T-helper 1 cell (primary cell): ENCODE data around the gene TAX1BP3.

Source experiments
- DNase-seq, 5 donors: peaks; one replicate each; pipeline ENCODE4 v3.0.0-alpha.2; 2012 to 2020

Gene TAX1BP3

DNA sequence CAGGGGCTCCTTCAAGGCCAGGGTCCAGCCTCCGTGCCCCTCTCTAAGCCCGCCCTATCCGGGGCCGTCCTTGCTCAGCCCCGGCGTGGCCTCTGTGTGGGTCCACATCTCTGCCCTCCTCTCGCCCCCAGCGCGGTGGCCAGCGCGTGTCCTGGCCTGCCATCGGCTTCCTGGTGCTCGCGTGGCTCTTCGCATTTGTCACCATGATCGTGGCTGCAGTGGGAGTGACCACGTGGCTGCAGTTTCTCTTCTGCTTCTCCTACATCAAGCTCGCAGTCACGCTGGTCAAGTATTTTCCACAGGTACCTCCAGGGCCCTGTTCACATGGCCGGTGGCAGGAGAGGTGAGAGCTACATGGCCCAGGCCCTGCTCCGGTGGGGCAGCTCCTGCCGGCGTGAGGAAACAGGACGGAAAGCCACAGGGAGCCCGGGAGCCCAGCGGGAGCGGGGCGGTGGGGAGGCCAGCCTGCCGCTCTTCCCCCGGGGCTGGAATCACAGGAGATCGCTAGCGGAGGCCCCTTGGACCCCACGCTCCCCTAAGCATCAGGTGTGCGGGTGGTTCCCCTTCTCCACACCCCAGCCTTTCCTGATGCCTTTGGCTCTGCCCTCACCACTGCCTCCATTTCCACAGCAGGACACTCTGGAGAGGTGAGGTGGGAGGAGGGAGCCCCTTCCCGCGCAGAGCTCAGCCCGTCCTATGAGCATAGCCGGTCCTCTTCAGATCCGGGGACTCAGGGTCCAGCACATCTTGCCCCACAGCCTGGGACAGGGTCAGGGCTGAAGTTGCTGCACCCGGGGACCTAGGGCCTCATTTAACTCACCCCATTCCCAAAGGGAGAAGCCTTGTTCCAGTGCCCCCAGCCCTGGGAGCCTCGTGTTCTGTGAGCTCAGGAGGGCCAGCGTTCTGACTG is 10.2 kb downstream of the TAX1BP3 start:
- DNase-seq: no peak

- no peak for DNase-seq
Measured at GRCh38 chr17:3657588-3657869, 10.8 kb downstream of the TAX1BP3 start.

GRCh38 chr17:3656755-3657587 is 11.4 kb downstream of the TAX1BP3 start:
- DNase-seq: no peak

- no peak for DNase-seq
Measured at GRCh38 chr17:3656353-3656752, 12.0 kb downstream of the TAX1BP3 start.

DNA sequence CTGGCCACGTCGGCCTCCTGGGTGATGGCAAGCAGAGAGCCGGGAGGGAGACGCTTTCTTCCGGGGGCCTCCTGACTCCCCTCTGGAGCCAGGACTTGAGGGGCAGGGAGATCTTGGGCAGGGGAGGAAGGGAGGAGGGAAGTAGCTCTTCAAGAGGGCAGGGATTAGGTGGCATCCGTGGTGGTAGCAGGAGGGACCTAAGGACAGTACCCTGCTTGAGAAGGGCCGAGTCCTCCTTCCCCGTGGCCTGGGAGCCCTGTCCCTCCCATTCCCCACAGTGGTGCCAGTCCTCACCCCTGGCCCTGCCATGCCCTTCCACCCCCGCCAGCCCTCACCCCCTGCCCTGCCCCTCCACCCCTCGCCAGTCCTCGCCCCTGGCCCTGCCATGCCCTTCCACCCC is 12.6 kb downstream of the TAX1BP3 start:
- DNase-seq: no peak

DNA sequence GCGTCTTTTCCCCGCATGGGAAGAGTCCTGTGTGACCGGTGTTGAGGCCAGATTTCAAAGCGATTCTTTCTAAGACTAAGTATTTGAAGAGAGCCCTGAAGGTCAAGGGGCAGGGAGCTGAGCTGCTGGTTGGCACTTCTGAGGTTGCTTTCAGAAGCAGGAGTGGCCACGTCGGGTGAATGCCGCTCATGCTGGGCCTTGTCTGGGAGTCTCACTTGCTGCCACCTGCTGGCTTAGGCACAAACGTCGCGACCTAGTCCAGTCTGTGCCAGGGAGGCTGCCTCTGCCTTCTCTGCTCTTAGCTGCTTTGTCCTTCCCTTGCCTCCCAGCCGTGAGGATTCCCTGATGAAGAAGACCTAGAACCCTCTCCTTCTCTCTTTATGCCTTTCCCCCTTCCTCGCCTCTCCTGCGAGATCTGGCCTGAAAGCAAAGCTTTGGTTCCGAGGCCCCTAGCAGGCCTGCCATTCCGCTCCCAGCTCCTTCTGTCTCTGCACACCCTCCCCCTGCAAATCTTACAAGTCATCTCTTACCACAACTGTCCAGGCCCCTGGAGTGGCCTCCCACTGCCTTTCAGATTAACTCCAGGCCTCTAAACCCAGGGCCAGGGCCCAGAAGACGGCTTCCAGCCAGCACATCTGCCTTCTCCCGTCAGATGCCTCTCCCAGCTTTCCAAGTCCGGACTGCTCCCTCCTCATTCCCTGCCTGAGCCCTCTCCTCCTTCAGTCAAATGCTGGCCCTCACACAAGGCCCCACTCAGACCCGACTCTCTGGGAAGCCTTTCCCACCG is 20.4 kb downstream of the TAX1BP3 start:
- peak in 2 of 5 donors; percentile 11 to 38 for DNase-seq

DNA sequence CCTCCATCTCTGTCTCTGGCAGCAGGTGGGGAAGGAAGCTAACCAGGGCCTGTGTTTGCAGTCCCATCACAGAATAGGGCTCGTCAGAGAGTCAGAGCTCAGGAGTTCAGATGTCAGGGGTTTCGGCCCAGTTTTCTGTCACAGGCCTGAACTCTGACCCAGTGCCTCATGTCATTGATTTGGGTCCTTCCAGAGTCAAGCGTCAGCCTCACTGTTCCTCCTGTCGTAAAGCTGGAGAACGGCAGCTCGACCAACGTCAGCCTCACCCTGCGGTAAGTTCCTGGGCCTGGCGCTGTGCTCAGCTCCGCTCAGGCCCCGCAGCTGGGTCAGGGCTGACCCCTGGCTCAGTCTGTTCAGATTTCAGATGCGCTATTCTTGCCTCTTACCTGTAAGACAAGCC is 21.1 kb downstream of the TAX1BP3 start:
- DNase-seq: no peak

GRCh38 chr17:3645310-3645709 is 23.1 kb downstream of the TAX1BP3 start:
- no peak for DNase-seq

GRCh38 chr17:3643889-3644349 is 24.5 kb downstream of the TAX1BP3 start:
- DNase-seq: no peak

DNA sequence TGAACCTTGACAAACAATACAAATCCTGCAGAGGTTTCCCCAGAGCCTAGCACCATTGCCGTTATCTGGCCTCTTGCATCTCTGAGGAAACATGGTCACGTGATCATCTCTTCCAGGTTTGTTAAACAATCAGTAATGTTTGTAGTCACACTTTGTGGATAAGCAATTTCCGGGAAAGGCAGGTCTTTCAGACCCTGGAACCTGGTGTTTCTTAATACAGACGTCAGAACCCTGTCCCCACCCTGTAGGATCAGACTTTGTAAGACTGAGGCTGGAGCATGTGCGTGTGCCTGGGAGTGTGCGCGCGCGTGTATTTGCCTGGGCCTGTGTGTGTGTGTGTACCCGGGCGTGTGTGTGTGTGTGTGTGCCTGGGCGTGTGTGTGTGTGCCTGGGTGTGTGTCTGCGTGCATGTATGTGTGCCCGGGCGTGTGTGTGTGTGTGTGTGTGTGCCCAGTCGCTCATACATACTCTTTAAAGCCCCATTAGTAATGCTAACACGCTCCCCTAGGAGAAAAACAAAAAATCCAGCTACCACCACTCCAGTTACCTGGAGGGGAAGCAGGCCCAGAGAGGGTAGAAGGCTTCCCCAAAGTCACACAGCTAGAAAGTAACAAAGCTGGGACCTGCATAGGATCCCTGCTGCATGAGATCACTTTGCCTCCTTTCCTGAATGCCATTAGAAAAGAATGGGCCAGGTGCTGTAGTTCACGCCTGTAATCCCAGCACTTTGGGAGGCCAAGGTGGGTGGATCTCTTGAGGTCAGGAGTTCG is 26.5 kb downstream of the TAX1BP3 start:
- DNase-seq: no peak

DNA sequence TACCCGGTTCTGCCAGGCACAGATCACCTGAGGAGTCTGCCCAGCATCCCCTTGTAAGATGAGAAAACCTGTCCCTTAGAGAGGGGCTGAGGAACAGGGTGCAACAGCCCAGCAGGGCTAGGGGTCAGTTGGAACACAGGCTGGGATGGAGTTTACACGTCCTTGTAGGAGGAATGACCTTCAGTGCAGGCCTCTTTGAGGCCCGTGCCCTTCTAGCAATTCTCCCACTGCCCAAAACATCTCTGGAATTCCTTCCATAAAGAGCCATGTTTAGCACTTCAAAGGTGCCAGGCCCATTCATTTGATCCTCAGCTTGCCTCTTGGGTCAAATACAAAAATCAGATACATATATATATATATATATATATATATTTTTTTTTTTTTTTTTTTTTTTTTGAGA is 27.4 kb downstream of the TAX1BP3 start:
- no peak for DNase-seq

- peak in 1 of 5 donors; percentile 65 for DNase-seq
Measured at GRCh38 chr17:3639981-3640596, 28.3 kb downstream of the TAX1BP3 start.

DNA sequence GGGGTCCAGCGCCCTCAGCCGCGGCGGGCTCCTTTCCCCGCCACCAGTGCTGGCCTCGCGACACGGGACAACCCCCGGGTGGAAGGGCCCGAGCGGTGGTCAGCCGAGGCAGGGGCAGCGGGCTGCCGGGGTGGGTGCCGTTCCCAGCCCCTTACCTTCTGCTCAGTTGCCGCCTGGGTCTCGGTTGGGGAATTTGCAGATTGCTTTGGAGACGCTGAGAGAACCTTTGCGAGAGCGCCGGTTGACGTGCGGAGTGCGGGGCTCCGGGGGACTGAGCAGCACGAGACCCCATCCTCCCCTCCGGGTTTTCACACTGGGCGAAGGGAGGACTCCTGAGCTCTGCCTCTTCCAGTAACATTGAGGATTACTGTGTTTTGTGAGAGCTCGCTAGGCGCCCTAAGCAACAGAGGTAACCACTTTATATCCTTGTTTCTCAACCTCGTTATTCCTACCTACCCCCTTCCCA is 31.4 kb downstream of the TAX1BP3 start:
- no peak for DNase-seq

DNA sequence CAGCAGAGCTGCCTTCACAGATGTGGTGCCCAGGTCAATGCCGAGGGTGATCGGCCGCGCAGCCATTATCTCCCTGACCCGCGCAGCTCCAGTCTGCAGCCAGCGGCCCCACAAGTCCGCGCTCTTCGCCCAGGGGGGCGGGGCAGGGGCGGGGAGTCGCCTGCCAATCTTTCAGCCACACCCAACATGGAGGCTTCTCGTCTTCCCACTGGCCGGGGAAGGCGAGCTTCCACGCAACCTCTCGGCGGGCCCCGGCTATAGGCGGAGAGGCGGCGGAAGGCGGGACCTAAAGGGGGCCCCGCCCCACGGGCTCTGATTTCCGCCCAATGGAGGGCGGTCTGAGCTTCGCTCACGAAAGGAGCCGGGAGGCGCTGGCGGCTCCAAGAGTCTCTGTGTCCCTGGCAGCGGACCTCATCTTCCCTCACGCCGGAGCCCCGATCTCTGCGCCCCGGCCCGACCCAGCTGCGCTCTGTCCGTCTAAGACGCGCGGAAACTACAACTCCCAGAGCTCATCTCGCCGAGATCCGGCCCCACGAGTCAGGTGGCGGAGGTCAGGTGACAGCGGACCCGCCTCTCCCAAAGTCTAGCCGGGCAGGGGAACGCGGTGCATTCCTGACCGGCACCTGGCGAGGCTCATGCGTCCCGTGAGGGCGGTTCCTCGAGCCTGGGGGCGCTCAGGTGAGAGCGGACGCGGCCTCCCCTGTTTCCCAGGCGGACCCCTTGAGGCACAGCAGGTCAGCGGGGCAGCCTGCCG is 32.0 kb downstream of the TAX1BP3 start, which contains the start of the genes CTNS and SHPK:
Gene CTNS, plus strand, starts transcription at position 607 of the 754 bp plus-strand sequence. CDS start 3,447 bp downstream, outside the sequence.
Gene SHPK, minus strand, starts transcription at position 97 of the 754 bp plus-strand sequence. Its CDS starts 31 bp downstream, at position 66.
- DNase-seq: peak; percentile 90 to 96 (median 93)

- DNase-seq: no peak
Measured at GRCh38 chr17:3635474-3636153, 32.8 kb downstream of the TAX1BP3 start.

DNA sequence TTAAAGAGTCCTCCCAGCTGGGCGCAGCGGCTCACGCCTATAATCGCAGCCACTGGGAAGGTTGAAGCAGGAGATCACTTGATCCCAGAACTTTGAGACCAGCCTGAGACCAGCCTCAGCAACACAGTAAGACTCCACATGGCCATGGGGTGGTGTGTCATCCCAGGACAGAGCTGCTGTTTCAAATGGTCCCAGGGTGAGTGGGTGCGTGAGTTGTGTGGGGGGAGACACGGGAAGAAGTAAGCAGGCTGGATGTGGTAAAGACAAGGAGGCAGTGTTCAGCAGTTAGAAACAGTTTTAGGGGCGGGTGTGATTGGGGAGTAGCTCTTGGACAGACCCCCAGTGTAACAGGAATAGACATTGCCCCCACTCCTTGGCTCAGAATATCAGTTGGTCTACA is 36.1 kb downstream of the TAX1BP3 start:
- no peak for DNase-seq

DNA sequence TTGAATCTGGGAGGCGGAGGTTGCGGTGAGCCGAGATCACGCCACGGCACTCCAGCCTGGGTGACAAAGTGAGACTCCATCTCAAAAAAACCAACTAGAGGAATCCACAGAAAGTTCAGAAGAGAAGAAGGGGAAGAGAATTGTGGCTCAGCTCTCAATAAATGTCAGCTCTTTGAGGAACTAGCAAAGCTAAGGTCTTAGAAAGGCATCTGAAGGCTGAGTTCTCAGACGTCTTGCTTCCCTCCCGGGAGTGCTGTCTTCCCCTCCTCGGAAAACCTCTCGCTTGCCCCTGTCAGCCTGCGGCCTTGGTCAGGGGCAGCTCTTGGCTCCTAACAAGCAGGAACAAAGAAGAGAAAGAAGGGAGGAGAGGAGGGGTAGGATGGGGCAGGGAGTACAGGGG is 37.6 kb downstream of the TAX1BP3 start:
- no peak for DNase-seq

DNA sequence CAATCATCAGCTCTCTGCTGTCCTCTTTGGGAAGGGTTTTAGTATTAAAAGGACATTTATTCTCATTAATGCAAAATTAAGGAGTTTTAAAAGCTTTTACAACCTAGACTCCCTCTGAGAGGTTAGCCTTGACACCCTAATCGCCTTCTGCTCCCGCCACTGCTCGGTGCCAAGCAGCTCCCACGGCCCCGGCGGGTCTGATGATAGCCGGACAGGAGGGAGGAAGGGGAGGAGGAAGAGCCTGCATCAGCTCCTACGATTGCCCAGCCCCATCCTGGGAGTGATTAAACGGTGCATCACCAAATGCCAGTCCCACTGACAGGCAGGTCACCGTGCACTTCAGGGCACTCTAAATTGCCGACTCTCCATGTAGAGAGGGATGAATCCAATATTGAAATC is 40.6 kb downstream of the TAX1BP3 start:
- no peak for DNase-seq

DNA sequence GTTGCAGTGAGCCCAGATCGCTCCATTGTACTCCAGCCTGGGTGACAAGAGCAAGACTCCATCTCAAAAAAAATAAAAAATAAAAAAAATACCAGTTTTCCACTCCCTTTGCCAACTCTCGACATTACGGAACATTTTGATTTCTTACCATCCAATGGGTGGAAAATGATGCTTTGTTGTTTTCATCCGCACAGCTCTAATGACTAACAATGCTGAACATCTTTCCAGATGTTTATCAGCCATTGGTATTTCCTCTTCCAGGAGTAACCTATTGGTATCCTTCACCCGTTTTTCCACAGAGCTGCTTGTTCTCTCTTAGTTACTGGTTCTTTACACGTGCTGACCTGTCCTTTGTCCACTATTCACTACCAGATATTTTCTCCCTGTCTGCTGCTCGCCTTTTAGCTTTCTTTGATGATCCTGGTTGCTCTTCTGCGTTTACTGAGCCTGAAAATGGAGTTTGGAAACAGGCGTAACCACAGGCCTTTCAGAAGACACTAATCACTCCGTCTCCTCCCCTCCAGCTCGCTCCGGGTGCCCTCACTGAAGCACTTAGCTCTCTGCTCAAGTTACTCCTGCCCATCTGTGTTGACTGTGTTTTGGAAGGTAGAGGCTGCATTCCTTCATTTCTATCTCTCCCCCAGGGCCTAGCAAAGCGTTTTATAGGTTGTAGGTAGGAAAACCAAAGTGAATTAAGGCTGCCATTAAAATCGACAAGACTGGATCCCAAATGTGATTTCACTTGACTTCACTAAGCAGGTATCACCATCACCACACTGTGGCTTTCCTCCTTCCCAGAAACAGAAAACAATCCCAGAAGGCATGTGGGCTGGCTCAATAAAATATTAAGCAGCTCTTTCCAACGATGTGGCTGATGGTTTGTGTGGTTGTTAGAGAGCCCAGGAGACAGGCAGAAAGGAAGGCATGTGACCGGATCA is 41.3 kb downstream of the TAX1BP3 start:
- no peak for DNase-seq
